SK-N-SH treated with all-trans-retinoic acid at 6 μM for 48 hours (cell line): ENCODE results near the gene CLEC16A.

Experiments used
- OSR1 ChIP-seq: fragments of 250-450 bp; sonication (Bioruptor Pico); IDR thresholded peaks from 2 replicates; pipeline ENCODE4 v1.8.0; 2022; ENCODE audit warnings: moderate library complexity, mild to moderate bottlenecking, inconsistent platforms
- RARB ChIP-seq: fragments of 250-450 bp; sonication (Bioruptor Pico); IDR thresholded peaks from 2 replicates; pipeline ENCODE4 v1.8.0; 2021; ENCODE audit warnings: mild to moderate bottlenecking, moderate library complexity

GRCh38 chr16:11173426-11173825 is 229.1 kb downstream of the CLEC16A start:
- TF ChIP-seq RARB (no peak), OSR1 (CRISPR knock-in tag) (no peak)
